ENCODE results near the gene PKDCC.

Gene PKDCC

DNA sequence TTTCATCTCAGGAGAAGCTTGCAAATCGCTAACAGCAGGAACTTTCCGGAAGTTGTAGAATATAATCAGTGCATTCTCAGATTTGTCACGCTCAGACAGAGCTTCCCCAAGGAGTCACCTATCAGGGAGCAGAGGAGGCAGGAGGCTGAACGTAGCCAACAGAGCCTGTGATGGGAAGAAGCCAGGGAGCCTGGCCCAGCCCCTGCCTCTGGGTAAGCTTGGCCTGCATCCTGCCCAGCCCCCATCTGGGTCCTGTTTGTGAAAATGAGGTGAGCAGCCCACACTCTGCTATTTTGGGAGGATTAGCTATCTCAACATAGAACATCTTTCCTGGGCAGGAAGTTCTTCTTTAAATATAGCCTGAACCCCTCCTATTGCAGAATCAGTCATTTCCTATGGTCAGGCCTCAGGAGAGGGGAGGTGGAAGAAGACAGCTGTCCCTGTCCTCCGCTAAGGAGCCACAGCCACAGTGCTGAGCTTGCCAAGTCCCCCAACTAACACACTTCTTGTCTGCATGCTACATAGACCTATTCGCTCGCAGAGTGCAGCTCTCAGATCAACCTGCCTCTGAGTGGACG lies 19.2 kb upstream of the PKDCC start:
- POLR2A ChIA-PET: interaction anchor here (0.9 kb wide), 1 partner anchor 19 kb away, joined by 5 read pairs; the partner anchor contains the start of gene PKDCC
- DNase-seq (ENCODE audit: extremely low spot score): no peak
- CTCF ChIA-PET: no interaction called here
- TF ChIP-seq L3MBTL2 (conservative IDR thresholded peaks at IDR 0.05): no peak
- no peak for TF ChIP-seq SP1 (IDR thresholded peaks at IDR 0.05)
- TF ChIP-seq HDGF (IDR thresholded peaks at IDR 0.05; ENCODE audit: borderline replicate concordance): no peak
- TF ChIP-seq CTBP1 (IDR thresholded peaks at IDR 0.05; ENCODE audit: borderline replicate concordance): no peak
- no peak for TF ChIP-seq ELF4 (IDR thresholded peaks at IDR 0.05)
- TF ChIP-seq FOXA1 (IDR thresholded peaks at IDR 0.05): no peak
- TF ChIP-seq TARDBP (IDR thresholded peaks at IDR 0.05): no peak
- TF ChIP-seq FOXK2 (IDR thresholded peaks at IDR 0.05): no peak
- TF ChIP-seq FOXM1 (IDR thresholded peaks at IDR 0.05; ENCODE audit: borderline replicate concordance): no peak
- no peak for TF ChIP-seq NFRKB (IDR thresholded peaks at IDR 0.05)

DNA sequence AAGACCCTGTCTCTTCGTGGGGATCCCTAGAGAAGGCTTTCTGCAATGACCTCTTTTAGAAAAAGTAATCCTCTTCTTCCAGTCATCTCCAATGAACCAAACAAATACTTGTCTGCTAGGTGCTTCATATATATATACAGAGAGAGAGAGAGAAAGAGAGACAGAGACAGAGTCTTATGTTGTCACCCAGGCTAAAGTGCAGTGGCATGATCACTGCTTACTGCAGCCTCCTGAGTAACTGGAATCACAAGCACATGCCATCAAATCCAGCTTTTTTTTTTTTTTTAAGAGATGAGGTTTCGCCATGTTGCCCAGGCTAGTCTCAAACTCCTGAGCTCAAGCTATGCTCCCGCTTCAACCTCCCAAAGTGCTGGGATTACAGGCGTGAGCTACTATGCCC lies 18.6 kb upstream of the PKDCC start:
- DNase-seq (ENCODE audit: extremely low spot score): no peak
- CTCF ChIA-PET: no interaction called here
- POLR2A ChIA-PET: interaction anchor here (0.9 kb wide), 1 partner anchor 18 kb away, joined by 5 read pairs; the partner anchor contains the start of gene PKDCC
- no peak for TF ChIP-seq ELF4 (IDR thresholded peaks at IDR 0.05)
- TF ChIP-seq ZNF384 (IDR thresholded peaks at IDR 0.05): no peak
- TF ChIP-seq ARNT (IDR thresholded peaks at IDR 0.05): no peak
- TF ChIP-seq CTBP1 (IDR thresholded peaks at IDR 0.05; ENCODE audit: borderline replicate concordance): no peak
- no peak for TF ChIP-seq HDGF (IDR thresholded peaks at IDR 0.05; ENCODE audit: borderline replicate concordance)
- no peak for TF ChIP-seq NFRKB (IDR thresholded peaks at IDR 0.05)
- no peak for TF ChIP-seq BHLHE40 (IDR thresholded peaks at IDR 0.05; ENCODE audit: borderline replicate concordance)
- TF ChIP-seq FOXM1 (IDR thresholded peaks at IDR 0.05; ENCODE audit: borderline replicate concordance): no peak
- no peak for TF ChIP-seq SUZ12 (IDR thresholded peaks at IDR 0.05)
- no peak for TF ChIP-seq FOXA1 (IDR thresholded peaks at IDR 0.05)

DNA sequence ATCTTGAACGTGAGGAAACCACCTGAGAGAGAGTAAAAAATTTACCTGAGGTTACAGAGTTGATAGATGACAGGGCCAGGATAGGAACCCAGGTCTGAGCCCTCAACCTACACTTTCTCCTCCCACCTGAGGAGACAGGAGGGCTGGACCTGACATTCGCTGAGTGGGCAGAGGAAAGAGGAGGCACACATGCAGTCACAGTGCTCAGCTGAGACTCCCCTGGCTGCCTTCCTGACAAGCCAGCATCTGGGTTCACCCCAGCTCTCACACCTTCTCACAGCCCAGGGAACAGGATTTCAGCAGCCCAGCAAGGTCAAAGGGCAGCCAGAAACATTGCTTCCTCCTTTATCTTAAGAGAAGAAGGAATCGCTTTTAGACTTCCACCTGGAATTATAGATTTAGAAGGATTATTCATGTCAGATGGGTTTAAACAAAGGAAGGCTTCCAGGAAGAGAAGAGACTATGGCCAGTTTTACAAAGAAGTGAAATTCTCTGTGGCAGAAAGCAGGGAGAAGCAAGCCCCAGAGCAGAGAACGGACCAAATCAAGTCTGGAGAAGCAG lies 18.1 kb upstream of the PKDCC start:
- CTCF ChIA-PET: no interaction called here
- DNase-seq (ENCODE audit: extremely low spot score): no peak
- POLR2A ChIA-PET: interaction anchor here (0.9 kb wide), 1 partner anchor 18 kb away, joined by 5 read pairs; the partner anchor contains the start of gene PKDCC
- no peak for TF ChIP-seq SUZ12 (IDR thresholded peaks at IDR 0.05)

DNA sequence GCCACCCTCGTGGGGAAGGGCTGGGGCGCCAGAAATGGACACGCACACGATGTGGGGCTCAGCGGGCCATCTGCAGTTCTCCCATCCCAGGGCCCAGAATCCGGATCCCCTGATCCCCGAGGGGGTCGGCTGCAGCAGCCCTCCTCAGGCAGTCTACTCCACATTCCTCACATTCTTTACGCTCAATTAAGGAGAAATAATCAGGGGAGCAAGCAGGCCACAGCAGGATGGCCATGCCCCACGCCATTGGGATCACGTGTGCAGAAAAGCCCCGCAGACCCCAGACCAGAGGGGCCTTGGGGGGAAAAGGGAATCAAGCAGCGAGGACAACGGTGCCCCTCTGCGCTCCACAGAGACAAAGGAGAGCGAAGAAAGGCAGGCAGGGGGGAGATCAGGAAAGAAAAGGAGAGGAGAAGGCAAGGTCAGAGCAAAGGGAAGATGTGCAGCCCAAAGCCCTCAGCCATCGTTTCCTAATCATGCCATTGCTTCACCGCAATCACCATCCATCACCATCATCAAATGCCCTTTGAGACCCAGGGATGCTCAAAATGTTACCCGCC lies 17.5 kb upstream of the PKDCC start:
- ChIA-PET POLR2A (no interaction called here), CTCF (no interaction called here)
- TF ChIP-seq HDGF (IDR thresholded peaks at IDR 0.05; ENCODE audit: borderline replicate concordance) (no peak), CTBP1 (IDR thresholded peaks at IDR 0.05; ENCODE audit: borderline replicate concordance) (no peak), NFRKB (IDR thresholded peaks at IDR 0.05) (no peak), ZNF384 (IDR thresholded peaks at IDR 0.05) (no peak), TARDBP (IDR thresholded peaks at IDR 0.05) (no peak), L3MBTL2 (conservative IDR thresholded peaks at IDR 0.05) (no peak), ELF4 (IDR thresholded peaks at IDR 0.05) (no peak), LEF1 (IDR thresholded peaks at IDR 0.05; ENCODE audit: borderline replicate concordance) (no peak), ARNT (IDR thresholded peaks at IDR 0.05) (no peak), FOXM1 (IDR thresholded peaks at IDR 0.05; ENCODE audit: borderline replicate concordance) (no peak), FOXK2 (IDR thresholded peaks at IDR 0.05) (no peak), FOXA1 (IDR thresholded peaks at IDR 0.05) (no peak), SUZ12 (IDR thresholded peaks at IDR 0.05) (no peak), BHLHE40 (IDR thresholded peaks at IDR 0.05; ENCODE audit: borderline replicate concordance) (no peak), SP1 (IDR thresholded peaks at IDR 0.05) (no peak)
- TF ChIP-seq, protein P1, sequence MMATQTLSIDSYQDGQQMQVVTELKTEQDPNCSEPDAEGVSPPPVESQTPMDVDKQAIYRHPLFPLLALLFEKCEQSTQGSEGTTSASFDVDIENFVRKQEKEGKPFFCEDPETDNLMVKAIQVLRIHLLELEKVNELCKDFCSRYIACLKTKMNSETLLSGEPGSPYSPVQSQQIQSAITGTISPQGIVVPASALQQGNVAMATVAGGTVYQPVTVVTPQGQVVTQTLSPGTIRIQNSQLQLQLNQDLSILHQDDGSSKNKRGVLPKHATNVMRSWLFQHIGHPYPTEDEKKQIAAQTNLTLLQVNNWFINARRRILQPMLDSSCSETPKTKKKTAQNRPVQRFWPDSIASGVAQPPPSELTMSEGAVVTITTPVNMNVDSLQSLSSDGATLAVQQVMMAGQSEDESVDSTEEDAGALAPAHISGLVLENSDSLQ (IDR thresholded peaks at IDR 0.05): no peak
- DNase-seq (ENCODE audit: extremely low spot score): no peak

DNA sequence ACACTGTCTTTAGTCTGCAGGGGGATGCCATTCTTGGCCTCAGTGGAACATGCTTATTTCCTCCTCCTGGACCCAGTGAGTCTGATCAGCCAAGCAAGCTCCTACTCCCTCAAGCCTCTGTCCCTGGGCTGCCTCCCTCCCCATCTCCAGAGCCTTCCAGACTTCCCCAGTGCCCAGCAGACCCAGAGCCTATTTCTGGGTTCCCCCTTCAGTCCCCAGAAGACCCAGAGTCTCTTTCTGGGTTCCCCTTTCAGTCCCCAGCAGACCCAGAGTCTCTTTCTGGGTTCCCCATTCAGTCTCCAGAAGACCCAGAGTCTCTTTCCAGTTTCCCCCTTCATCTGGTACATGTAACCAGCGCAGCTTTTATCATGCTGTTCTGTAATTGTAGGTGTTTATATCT lies 17.0 kb upstream of the PKDCC start:
- POLR2A ChIA-PET: no interaction called here
- TF ChIP-seq SUZ12 (IDR thresholded peaks at IDR 0.05) (no peak), HDGF (IDR thresholded peaks at IDR 0.05; ENCODE audit: borderline replicate concordance) (no peak), BHLHE40 (IDR thresholded peaks at IDR 0.05; ENCODE audit: borderline replicate concordance) (no peak), SP1 (IDR thresholded peaks at IDR 0.05) (no peak), ZNF384 (IDR thresholded peaks at IDR 0.05) (no peak), FOXM1 (IDR thresholded peaks at IDR 0.05; ENCODE audit: borderline replicate concordance) (no peak), CTBP1 (IDR thresholded peaks at IDR 0.05; ENCODE audit: borderline replicate concordance) (no peak), LEF1 (IDR thresholded peaks at IDR 0.05; ENCODE audit: borderline replicate concordance) (no peak), ELF4 (IDR thresholded peaks at IDR 0.05) (no peak), FOXA1 (IDR thresholded peaks at IDR 0.05) (no peak), FOXK2 (IDR thresholded peaks at IDR 0.05) (no peak), NFRKB (IDR thresholded peaks at IDR 0.05) (no peak), L3MBTL2 (conservative IDR thresholded peaks at IDR 0.05) (no peak), TARDBP (IDR thresholded peaks at IDR 0.05) (no peak), ARNT (IDR thresholded peaks at IDR 0.05) (no peak)
- TF ChIP-seq, protein P1 (IDR thresholded peaks at IDR 0.05): no peak
- no peak for DNase-seq (ENCODE audit: extremely low spot score)
- CTCF ChIA-PET: no interaction called here

DNA sequence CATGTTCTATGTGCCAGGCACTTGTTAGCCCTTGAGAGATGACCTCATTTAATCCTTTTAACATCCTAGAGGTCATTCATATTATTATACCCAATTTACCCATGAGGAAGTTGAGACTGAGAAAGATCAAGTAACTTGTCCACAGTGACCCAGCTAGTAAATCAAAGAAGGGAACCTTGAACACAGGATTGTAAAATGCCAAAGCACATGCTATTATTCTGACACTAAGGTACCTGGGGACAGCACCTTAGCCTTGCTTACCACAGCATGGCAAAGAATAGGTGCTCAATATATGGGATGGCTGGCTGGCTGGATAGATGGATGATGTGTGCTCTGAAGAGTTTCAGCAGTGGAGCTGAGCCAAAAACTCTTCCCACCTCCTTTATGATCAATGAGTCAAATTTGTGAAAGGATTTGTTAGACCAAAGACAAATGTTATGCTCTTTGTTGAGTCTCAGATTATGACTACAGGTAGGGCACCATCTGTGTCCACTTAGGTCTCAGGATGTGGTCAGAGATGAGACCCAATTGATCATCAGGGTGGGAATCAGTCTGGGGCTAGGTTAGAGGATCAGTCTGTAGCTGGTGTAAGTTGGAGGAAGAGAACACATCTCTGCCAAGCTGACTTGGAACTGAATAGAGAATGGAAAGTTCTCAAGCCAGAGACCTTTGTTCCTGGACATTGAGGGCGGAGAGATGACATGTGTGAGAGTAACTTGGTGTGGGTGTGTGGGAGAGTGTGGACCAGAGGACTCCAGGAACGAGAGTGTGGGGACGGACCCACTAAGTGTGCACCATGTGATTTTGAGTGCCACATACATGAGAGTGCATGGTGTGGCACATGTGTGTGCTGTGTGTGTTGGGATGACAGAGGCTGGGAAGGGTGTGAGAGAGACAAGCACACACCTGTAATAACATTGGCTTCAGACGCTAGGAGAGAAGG lies 16.3 kb upstream of the PKDCC start:
- CTCF ChIA-PET: interaction anchor here (0.9 kb wide), 1 partner anchor 9 kb away, joined by 4 read pairs; no protein-coding TSS in a partner anchor
- TF ChIP-seq, protein P1 (IDR thresholded peaks at IDR 0.05): no peak
- TF ChIP-seq ELF4 (IDR thresholded peaks at IDR 0.05): no peak
- TF ChIP-seq SUZ12 (IDR thresholded peaks at IDR 0.05): no peak
- no peak for TF ChIP-seq FOXA1 (IDR thresholded peaks at IDR 0.05)
- TF ChIP-seq ZNF384 (IDR thresholded peaks at IDR 0.05): no peak
- TF ChIP-seq SP1 (IDR thresholded peaks at IDR 0.05): no peak
- TF ChIP-seq BHLHE40 (IDR thresholded peaks at IDR 0.05; ENCODE audit: borderline replicate concordance): no peak
- TF ChIP-seq FOXK2 (IDR thresholded peaks at IDR 0.05): no peak
- TF ChIP-seq FOXM1 (IDR thresholded peaks at IDR 0.05; ENCODE audit: borderline replicate concordance): no peak
- no peak for TF ChIP-seq TARDBP (IDR thresholded peaks at IDR 0.05)
- TF ChIP-seq L3MBTL2 (conservative IDR thresholded peaks at IDR 0.05): no peak
- TF ChIP-seq ARNT (IDR thresholded peaks at IDR 0.05): no peak
- TF ChIP-seq LEF1 (IDR thresholded peaks at IDR 0.05; ENCODE audit: borderline replicate concordance): no peak
- POLR2A ChIA-PET: interaction anchor here (1.2 kb wide), 1 partner anchor 15 kb away, joined by 4 read pairs; no protein-coding TSS in a partner anchor
- DNase-seq (ENCODE audit: extremely low spot score): no peak

Measured in HEK293T (cell line).